MM.1S (cell line): ENCODE results near the gene KRT38.

Source experiments
- EZH2 ChIP-seq: fragments of 300-600 bp; sonication (generic); optimal IDR thresholded peaks from 2 replicates; pipeline ENCODE3; 2017; ENCODE audit warnings: low read depth, mild to moderate bottlenecking, antibody characterized with exemption, low read length, mixed read lengths
- TF ChIP-seq, protein P1 (sequence below): fragments of 300-600 bp; sonication (generic); IDR thresholded peaks from 2 replicates; pipeline ENCODE4 v1.5.1; 2016; ENCODE audit warnings: antibody characterized with exemption, low read length, mixed read lengths

DNA sequence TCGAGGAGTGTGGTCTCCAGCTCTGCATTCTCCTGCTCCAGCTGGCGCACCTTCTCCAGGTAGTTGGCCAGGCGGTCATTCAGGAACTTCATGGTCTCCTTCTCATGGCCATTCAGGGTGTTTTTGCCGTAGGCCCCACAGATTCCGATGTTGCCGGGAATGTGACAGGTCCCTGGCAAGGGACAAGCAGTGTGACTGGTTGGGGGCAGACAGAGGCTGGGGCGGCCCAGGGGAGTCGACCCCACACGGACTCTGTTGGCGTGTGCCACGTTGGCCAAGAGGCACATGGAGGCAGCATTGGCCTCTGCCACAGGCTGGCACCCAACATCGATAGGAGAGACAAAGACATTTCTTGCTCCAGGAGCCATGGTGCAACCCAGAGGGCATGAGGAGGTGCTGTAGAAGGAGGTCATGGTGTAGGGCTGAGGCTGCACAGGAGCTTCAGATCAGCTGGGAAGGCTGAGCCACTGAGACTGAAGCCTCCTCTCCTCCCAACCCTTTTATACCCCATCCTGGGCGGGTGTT lies 16.6 kb downstream of the KRT38 start, which contains the start of gene KRT37:
- TF ChIP-seq, protein P1, sequence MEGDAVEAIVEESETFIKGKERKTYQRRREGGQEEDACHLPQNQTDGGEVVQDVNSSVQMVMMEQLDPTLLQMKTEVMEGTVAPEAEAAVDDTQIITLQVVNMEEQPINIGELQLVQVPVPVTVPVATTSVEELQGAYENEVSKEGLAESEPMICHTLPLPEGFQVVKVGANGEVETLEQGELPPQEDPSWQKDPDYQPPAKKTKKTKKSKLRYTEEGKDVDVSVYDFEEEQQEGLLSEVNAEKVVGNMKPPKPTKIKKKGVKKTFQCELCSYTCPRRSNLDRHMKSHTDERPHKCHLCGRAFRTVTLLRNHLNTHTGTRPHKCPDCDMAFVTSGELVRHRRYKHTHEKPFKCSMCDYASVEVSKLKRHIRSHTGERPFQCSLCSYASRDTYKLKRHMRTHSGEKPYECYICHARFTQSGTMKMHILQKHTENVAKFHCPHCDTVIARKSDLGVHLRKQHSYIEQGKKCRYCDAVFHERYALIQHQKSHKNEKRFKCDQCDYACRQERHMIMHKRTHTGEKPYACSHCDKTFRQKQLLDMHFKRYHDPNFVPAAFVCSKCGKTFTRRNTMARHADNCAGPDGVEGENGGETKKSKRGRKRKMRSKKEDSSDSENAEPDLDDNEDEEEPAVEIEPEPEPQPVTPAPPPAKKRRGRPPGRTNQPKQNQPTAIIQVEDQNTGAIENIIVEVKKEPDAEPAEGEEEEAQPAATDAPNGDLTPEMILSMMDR, result no peak
- TF ChIP-seq EZH2, result no peak
